LoVo (cell line): ENCODE data around the gene SORCS2.

Source experiments
- DNase-seq: peaks from one replicate; pipeline ENCODE4 v3.0.0-alpha.2; 2016; ENCODE audit warnings: low spot score

Gene SORCS2

DNA sequence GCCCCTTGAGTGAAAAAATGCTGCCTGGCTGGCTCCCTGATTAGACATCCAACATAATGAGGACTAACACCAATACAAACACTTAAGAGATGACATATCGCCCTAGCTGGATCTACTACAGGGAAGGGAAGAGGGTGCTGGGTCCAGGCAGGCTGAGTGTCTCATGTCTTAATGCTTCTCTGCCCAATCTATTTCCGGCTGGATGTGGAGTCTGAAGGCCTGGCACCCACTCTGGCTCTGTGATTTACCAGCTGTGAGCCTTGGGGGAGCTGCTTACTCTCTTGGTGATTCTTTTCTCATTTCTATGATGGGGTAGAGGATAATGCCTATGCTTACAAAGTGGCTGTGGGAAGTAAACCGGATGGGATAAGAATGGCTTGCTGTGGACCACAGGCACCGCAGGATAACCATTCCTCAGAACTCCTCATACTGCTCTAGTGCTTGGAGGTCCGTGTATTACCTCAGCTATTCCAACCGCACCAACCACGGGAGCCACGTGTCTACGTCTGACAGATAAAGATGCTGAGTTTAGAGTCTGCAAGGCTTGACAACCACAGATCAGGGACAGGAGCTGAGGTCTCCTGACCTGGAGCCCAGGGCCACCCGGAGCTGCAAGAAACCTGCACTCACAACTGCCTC, 585.7 kb downstream of the SORCS2 start:
- no peak for DNase-seq

DNA sequence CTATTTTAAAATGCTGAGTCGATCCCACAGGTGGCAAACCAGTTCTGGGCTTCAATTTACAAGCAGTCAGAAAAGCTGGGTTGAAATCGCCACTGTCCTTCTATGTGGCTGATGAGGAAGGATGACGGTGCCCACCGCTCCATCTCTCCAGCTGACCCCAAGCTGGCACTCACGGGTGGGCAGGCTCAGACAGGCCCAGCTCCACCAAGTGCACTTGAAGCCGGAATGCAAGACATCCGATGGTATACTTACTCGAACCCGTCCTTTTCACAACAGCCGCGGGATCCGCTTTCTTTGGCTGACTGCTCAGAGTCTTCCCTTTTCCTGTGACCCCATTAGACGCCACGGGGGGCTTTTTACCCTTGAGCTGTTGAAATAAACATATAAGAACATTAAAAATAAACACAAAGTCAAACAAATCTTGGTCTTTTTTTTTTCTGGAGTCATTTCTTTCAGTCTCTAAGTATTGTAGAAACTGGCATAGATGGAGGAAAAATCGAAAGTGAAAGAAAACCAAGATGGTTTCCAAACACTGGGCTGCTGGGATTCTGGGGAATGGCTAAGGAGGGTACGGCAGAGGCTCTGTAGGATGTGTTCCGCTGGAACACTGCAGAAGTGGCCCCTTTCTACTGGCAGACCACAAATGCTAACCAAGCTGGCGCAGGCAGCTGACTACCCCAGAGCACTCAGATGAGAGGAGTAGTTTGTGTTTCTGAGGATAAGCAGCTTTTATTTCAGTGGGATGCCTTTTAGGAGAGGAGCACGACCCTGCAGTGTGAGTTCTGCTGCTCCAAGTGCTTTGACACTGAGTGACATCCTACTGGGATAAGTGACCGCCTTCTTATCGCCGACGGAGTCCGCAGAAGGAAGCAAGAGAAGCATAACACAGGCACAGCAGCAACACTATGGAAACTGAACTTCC, 586.4 kb downstream of the SORCS2 start:
- DNase-seq = no peak

DNA sequence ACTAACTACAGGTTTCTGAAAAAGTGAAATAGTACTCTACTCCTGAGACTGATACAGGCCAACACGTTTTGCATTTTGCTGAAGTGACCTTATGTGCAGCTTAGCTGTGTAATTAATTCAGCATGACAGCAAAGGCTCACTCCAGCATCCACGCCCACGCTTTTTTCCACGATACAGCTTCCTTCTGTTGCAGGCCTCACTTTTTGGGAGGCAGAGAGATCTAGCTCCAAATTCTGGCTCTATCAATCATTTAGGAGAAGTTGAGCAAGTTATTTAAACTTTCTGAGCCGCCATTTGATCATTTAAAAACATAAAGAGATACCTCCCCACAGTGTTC, 587.1 kb downstream of the SORCS2 start:
- DNase-seq = no peak

DNA sequence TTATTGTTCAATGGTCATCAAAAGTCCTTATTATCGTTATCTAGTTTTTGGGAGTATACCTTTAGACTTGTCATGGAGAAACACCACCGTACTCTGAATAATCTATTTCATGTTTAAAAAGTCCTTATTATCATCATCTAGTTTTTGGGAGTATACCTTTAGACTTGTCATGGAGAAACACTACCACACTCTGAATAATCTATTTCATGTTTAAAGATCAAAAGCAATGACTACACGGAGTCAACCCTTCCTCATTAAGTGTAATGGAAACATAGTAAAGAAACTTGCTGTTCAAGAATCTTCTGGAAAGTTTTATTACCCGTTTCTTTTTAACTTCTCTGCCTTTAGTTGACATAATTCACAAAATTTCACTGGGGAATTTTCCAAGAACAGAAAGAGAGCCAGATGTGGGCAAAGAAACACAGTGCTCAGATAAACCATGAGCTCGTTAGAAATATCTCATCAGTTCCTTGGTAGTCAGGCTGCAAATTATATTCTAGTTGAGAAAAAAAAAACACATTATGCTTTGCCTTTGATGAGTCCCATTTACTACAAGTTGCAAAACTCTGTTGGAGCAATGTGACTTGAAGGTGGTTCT, 588.5 kb downstream of the SORCS2 start:
- DNase-seq = no peak

DNA sequence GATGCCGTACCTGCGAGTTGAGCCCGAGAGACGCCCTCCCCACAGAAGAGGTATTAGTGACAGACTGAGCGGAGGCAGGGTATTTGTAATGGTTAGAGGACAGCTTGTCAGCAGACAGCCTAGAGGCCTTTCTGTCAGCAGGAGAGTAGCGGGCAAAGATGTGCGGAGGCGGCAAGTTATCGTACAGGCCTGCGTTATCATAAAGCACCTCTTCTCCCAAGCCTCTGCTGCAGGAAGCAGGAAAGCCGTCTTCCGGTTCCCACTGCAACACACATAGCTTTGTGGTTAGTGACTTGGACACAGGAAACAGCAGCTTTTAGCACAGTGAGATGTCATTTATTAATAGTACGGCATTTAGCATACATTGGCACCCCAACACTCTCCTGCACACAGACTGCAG, 589.0 kb downstream of the SORCS2 start:
- no peak for DNase-seq

DNA sequence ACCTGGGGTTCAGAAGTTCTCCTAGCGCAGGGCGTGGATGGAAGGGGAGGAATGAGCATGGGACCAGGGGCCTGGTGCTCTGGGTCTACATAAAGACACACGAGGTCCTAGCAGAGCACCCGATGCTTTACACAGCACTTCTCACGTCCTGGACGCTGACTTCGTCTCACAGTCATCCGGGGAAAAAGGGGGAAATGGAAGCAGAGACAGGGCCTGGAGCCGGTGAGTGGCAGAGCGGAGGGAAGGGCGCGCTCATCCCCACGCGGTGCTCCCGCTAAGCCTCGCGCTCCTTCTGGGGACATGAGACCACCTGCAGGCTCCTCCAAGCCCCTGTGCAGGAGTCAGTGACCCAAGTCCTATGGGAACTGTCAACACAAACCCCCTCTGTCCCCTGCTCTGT, 589.7 kb downstream of the SORCS2 start:
- DNase-seq = no peak

DNA sequence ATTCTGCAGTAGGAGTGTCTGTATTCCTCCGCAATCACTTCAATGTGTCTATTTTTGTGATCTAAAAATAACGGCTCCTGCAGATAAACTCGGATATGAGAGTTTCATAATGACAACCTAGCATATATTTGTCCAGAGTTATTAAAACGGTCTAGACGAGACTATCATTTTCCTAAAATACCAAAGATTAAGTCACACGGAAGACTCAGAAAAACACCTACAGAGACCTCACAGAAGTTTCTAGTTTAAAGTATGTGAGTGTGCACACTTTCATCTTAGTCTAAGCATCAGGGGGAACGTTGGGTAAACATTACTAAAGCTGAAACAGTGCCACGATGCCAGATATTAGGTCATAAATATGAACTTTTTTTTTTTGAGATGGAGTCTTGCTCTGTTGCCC, 590.4 kb downstream of the SORCS2 start:
- no peak for DNase-seq

DNA sequence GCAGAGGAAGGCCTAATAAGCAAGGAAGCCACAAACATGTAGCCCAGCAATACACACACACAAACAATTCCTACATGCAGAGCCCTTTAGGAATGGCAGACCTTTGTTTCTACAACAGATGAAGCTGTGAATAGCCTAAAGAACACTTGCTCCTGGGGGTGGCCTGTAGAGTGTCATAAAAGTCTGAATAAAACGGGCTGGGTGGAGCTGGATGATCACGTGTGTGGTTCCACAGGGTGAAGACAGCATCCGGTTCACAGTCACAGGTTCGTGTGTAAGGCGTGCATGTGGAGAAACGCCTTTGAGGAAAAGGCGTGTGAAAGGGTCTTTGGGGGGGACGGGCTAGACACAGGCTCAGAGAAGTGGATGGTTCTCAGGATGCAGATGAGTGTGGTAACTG, 591.2 kb downstream of the SORCS2 start:
- DNase-seq = no peak

DNA sequence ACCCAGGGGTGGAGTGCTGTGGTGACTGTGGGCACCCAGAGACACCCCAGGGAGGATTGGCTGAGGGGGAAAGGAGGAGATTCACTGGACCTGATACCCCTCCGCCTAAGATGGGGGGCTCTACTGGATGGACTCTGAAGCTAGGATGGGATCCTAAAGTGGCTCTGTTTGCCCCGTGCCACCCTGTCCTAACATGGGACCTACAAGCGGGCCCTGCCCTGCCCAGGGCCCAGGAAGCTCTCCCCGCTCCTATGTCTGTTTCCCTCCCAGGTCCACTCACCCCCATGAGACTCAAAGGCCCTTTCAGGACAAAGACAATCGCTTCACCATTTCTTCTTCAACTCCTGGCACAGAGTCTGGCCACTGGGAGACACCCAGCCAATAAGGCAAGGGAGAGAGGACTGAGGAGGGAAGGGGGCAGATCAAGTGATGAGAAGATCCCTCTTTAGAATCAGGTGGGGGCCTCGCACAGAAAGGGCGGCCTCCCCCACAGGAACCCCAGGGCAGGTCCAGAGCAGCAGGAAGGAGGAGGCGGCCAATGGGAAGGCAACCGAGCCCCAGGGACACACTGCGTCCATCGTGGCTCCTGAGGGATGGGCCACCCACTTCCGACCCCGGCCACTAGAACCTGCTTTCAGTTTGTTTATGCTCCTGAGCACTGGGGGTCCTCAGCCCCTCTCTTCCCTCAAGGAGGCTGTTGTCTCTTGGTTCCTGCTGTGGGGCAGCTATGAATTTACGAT, 592.0 kb downstream of the SORCS2 start:
- DNase-seq = no peak

DNA sequence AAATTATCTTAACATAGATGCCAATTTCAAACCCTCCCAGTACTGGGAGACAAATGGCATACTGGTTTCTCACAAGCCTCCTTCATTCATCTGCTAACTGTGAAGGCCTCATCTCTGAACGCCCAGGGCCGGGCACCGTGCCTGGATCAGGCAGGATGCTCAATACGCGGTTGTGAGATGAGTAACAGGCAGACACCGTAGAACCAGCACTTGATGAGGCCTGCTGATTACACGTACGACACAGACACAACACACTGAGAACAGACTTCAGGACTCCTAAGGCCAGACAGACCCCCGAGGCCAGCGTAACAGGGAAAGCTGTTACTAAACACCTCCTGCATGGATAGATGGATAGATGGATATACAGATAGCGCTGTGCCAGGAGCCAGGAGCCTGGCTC, 592.7 kb downstream of the SORCS2 start:
- DNase-seq = no peak

DNA sequence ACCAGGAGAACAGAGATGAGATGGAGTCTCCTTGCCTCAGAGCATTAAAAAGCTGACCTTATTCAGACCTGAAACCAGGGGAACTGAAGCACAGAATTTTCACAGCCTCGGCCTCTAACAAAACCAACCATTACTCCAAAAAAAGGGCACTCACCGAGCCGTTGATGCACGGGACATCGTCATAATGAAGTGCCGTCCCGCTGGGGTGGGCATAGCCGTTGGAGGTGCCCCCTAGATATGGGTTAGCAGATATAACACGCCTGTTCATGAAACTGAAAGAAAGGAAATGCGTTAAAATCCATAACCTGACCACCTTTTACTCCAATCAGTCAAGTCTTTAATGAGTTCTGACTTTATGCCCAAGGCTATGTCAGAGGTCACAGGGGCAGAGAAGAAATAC, 593.7 kb downstream of the SORCS2 start:
- no peak for DNase-seq

DNA sequence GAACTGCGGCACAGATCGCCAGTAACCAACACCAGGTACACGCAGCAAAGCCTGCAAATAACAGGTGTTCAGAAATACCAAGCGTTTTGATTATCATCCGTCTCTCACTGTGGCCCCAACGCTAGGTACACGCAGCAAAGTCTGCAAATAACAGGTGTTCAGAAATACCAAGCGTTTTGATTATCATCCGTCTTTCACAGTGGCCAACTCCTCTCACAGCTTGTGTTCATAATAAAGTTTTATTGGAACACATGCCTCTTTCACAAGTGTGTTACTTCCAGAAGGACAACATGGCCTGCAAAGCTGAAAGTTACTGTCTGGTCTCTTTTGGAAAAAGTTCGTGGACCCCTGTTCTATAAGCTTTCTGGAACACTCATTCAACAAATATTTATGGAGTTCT, 594.2 kb downstream of the SORCS2 start:
- no peak for DNase-seq

DNA sequence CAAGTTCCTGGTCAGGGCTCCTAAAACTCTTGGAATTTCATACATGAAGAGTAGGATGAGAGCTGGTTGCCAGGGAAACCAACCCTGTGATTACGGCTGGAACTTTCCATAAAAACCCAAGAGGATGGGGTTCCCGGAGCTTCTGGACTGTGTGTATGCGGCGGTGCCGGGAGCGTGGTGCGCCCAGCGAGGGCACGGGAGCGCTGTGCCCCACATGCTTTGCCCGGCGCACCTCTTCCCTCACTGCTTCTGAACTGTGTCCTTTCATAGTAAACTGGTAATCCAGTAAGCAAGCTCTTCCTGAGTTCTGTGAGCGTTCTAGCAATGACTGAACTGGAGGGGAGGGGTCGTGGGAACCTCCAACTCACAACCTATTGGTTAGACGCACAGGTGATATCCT, 594.7 kb downstream of the SORCS2 start:
- DNase-seq = no peak

DNA sequence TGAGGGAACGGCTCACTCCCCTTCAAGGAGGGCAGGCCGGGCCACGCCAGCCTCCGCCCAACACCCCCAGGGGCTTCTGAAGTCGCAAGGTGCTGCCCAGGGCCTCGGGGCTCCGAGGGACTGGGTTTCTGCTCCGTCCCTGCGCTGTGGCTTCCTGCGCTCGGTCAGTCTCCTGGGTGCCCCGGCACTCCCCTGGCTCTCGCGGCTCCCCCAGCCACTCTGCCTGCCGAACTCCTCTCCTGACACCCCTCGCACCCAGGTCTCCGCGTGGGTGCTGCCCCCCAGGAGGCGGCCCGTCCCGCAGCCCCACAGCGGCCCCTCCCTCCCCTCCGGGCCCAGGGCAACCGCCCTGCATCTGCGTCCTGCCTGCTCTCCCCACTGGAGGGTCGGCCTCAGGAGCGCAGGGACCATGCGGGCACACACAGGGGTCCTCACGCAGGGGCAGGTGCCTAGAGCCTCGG, 595.4 kb downstream of the SORCS2 start:
- no peak for DNase-seq

DNA sequence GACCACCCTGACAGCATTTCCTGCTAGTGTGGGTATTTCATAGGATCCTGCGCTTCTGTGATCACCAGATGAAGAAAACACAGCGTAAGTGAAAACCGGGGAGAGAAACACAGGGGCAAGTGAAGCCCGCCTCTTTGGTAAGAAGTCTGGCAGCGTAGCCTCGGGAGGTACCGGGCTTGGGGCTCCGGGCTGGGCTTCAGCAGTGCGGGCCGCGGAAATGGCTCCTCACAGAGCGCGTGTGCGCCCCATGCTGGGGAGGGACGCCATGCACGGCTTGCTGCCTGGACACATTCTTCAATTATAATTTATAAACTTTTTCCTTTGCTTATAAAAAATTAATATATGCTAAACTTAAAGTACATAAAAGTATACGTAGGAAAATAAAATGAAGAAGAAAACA, 595.9 kb downstream of the SORCS2 start:
- DNase-seq = no peak

DNA sequence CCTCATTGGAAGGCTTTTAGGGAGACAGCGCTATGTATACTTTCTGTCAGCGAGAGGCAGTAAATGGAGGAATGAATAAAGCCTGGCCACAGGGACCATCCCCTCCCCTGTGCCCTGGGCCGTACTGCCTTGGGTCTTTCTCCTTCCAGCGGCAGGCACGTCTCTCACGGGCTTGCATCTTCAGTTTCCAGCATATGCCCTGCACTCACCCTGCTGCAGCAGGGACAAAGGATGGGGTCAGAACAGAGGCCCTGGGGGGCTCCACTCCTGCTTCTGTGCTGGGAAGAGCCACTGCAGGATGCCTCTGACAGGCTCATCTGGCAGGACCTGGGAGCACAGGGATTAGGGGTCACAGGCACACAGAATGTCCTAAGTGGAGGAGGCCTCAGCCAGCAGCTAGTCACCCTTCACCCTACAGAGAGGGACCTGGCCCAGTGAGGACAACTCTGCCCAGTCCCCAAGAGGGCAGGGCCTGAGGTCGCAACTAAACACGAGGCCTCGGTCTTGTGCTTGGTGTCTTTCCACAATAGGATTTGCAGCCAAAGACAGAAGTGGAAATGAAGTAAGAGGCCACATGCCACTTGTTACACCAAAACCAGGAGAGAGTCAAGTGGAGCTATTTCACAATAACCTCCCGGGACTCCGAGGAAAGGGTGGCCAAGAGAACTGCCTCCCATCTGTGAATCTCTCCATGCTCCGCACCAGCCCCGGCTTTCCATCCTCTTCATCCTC, 596.5 kb downstream of the SORCS2 start:
- DNase-seq = no peak

DNA sequence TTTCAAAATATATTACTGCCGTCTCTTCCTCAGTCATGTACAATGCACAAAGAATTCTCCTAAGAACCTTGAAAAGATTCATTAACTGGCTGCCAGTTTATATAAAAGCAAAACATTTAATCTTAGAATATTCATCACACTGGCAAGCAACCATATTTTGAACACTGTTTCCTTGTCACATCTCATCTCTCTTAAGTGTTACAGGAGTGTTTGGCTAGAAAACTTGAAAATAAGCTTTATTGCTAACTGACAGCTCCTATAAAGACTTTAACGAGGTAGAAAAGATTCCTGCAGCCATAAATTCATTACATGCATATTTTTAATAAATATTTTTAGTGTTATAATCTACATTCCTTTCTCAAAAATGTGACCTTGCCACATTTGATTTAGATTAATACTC, 597.7 kb downstream of the SORCS2 start:
- DNase-seq = no peak

DNA sequence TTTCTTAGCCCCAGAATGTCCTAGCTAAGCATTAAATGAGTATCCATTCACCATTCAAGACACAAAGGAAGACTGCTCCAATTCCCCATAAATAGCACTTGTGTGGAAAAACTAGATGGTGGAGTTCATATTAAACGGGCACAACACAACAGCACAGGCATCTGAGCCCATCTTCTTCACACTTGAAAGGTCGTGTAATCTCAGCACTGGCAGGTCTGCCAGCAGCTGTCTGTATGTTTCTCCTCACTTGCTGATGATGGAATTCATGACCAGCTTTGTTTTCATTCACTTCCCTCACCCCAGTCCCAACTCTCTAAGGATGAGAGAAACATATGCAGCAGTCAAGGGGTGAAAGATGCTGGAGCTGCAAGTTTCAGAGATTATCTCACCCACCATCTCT, 598.7 kb downstream of the SORCS2 start:
- DNase-seq = no peak
